IMR-90 (cell line): ENCODE measurements around the gene MRPL1.

Experiments
- BHLHE40 ChIP-seq: fragments of 150-350 bp; IDR thresholded peaks from 2 replicates; pipeline ENCODE4 v1.6.1; 2016; ENCODE audit warnings: mild to moderate bottlenecking, low read depth, low read length
- CHD1 ChIP-seq: IDR thresholded peaks from 2 replicates; pipeline ENCODE4 v1.6.1; 2012; ENCODE audit warnings: low read depth, low read length, improper control_type of control experiment
- CTCF ChIP-seq: conservative IDR thresholded peaks from 2 replicates; pipeline ENCODE4 v1.5.1; 2012; ENCODE audit warnings: mild to moderate bottlenecking, low read depth, low read length, improper control_type of control experiment
- ELK1 ChIP-seq: fragments of 150-350 bp; IDR thresholded peaks from 2 replicates; pipeline ENCODE4 v1.6.1; 2016; ENCODE audit warnings: low read depth, mild to moderate bottlenecking, low read length, moderate library complexity, borderline replicate concordance
- MAFK ChIP-seq: IDR thresholded peaks from 2 replicates; pipeline ENCODE4 v1.6.1; 2012; ENCODE audit warnings: low read depth, low read length, improper control_type of control experiment
- MAZ ChIP-seq: IDR thresholded peaks from 2 replicates; pipeline ENCODE4 v1.6.1; 2012; ENCODE audit warnings: low read depth, mild to moderate bottlenecking, low read length, improper control_type of control experiment, moderate library complexity, borderline replicate concordance
- MXI1 ChIP-seq: IDR thresholded peaks from 2 replicates; pipeline ENCODE4 v1.6.1; 2012; ENCODE audit warnings: low read depth, mild to moderate bottlenecking, low read length, moderate library complexity, borderline replicate concordance
- POLR2A ChIP-seq: IDR thresholded peaks from 2 replicates; pipeline ENCODE4 v1.6.1; 2012; ENCODE audit warnings: mild to moderate bottlenecking, low read depth, low read length
- RAD21 ChIP-seq: IDR thresholded peaks from 2 replicates; pipeline ENCODE4 v1.6.1; 2012; ENCODE audit warnings: low read length, improper control_type of control experiment
- RCOR1 ChIP-seq: IDR thresholded peaks from 2 replicates; pipeline ENCODE4 v1.6.1; 2012; ENCODE audit warnings: mild to moderate bottlenecking, low read length, improper control_type of control experiment; ENCODE audit not compliant: insufficient replicate concordance
- RFX5 ChIP-seq: IDR thresholded peaks from 2 replicates; pipeline ENCODE4 v1.8.0; 2012; ENCODE audit warnings: low read depth, mild to moderate bottlenecking, low read length, moderate library complexity
- SMC3 ChIP-seq: fragments of 150-350 bp; IDR thresholded peaks from 2 replicates; pipeline ENCODE4 v1.6.1; 2016; ENCODE audit warnings: low read depth, mild to moderate bottlenecking, antibody characterized with exemption, low read length, moderate library complexity
- TF ChIP-seq, protein P1 (sequence below): fragments of 150-350 bp; IDR thresholded peaks from 2 replicates; pipeline ENCODE4 v1.6.1; 2017; ENCODE audit warnings: mild to moderate bottlenecking, antibody characterized with exemption, low read length, low read depth

GRCh38 chr4:77815636-77816035, 47.0 kb upstream of the MRPL1 start:
- TF ChIP-seq, protein P1, sequence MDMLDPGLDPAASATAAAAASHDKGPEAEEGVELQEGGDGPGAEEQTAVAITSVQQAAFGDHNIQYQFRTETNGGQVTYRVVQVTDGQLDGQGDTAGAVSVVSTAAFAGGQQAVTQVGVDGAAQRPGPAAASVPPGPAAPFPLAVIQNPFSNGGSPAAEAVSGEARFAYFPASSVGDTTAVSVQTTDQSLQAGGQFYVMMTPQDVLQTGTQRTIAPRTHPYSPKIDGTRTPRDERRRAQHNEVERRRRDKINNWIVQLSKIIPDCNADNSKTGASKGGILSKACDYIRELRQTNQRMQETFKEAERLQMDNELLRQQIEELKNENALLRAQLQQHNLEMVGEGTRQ: no peak
- TF ChIP-seq CTCF (no peak), POLR2A (no peak), ELK1 (no peak), BHLHE40 (no peak), CHD1 (no peak), RAD21 (no peak), MAZ (no peak), RFX5 (no peak), RCOR1 (no peak), MXI1 (no peak), SMC3 (no peak), MAFK (no peak)
